ENCODE results near the gene CCR2.

CCR2 gene

GRCh38 chr3:46361408-46362283, 7.7 kb downstream of the CCR2 start:
- no peak for DNase-seq (ENCODE audit: extremely low read depth, insufficient read length)
- H3K36me3 ChIP-seq (ENCODE audit: control insufficient read depth, insufficient read depth, low read length) = no peaks in the 10 kb centered on the region
- H3K4me3 ChIP-seq (replicated peaks; ENCODE audit: low read depth, low read length) = no peak overlapping the region
- H3K27me3 ChIP-seq (replicated peaks; ENCODE audit: control insufficient read depth, insufficient read depth, low read length) = no peaks in the 10 kb centered on the region; the same call in 1 of the 2 replicates
- TF ChIP-seq CTCF (IDR thresholded peaks at IDR 0.05; ENCODE audit: insufficient read depth, low read length, poor library complexity, severe bottlenecking) = no peak

GRCh38 chr3:46365041-46365440, 11.1 kb downstream of the CCR2 start:
- no peak for TF ChIP-seq CTCF (IDR thresholded peaks at IDR 0.05; ENCODE audit: insufficient read depth, low read length, poor library complexity, severe bottlenecking)
- DNase-seq (ENCODE audit: extremely low read depth, insufficient read length) = no peak
- Histone ChIP-seq H3K36me3 (ENCODE audit: control insufficient read depth, insufficient read depth, low read length) (no peaks in the 10 kb centered on the region), H3K27me3 (replicated peaks; ENCODE audit: control insufficient read depth, insufficient read depth, low read length) (no peaks in the 10 kb centered on the region; the same call in 1 of the 2 replicates), H3K4me3 (replicated peaks; ENCODE audit: low read depth, low read length) (no peak overlapping the region)

GRCh38 chr3:46365737-46366524, 12.0 kb downstream of the CCR2 start:
- Histone ChIP-seq H3K36me3 (ENCODE audit: control insufficient read depth, insufficient read depth, low read length) (no peaks in the 10 kb centered on the region), H3K4me3 (replicated peaks; ENCODE audit: low read depth, low read length) (no peak overlapping the region), H3K27me3 (replicated peaks; ENCODE audit: control insufficient read depth, insufficient read depth, low read length) (no peaks in the 10 kb centered on the region; the same call in 1 of the 2 replicates)
- no peak for TF ChIP-seq CTCF (IDR thresholded peaks at IDR 0.05; ENCODE audit: insufficient read depth, low read length, poor library complexity, severe bottlenecking)
- DNase-seq (ENCODE audit: extremely low read depth, insufficient read length) = no peak

- TF ChIP-seq CTCF (IDR thresholded peaks at IDR 0.05; ENCODE audit: insufficient read depth, low read length, poor library complexity, severe bottlenecking) = no peak
- no peak for DNase-seq (ENCODE audit: extremely low read depth, insufficient read length)
- H3K36me3 ChIP-seq (ENCODE audit: control insufficient read depth, insufficient read depth, low read length) = no peaks in the 10 kb centered on the region
- H3K4me3 ChIP-seq (replicated peaks; ENCODE audit: low read depth, low read length) = no peak overlapping the region
- H3K27me3 ChIP-seq (replicated peaks; ENCODE audit: control insufficient read depth, insufficient read depth, low read length) = no peaks in the 10 kb centered on the region; the same call in 1 of the 2 replicates
Observed at GRCh38 chr3:46367811-46368210, 13.9 kb downstream of the CCR2 start.

- Histone ChIP-seq H3K4me3 (replicated peaks; ENCODE audit: low read depth, low read length) (no peak overlapping the region), H3K27me3 (replicated peaks; ENCODE audit: control insufficient read depth, insufficient read depth, low read length) (no peaks in the 10 kb centered on the region; the same call in 1 of the 2 replicates), H3K36me3 (ENCODE audit: control insufficient read depth, insufficient read depth, low read length) (no peaks in the 10 kb centered on the region)
- peak; percentile 54 for DNase-seq (ENCODE audit: extremely low read depth, insufficient read length)
- peak; percentile 71 for TF ChIP-seq CTCF (IDR thresholded peaks at IDR 0.05; ENCODE audit: insufficient read depth, low read length, poor library complexity, severe bottlenecking)
Observed at GRCh38 chr3:46368569-46368968, 14.7 kb downstream of the CCR2 start.
